ENCODE results near the gene NKD1.

The NKD1 gene

GRCh38 chr16:50530277-50531236 lies 17.6 kb upstream of the NKD1 start:
- no peak for DNase-seq (ENCODE audit: low read depth, low spot score)
- ChIA-PET POLR2A (no interaction called here), CTCF (no interaction called here)
- TF ChIP-seq, protein P1, sequence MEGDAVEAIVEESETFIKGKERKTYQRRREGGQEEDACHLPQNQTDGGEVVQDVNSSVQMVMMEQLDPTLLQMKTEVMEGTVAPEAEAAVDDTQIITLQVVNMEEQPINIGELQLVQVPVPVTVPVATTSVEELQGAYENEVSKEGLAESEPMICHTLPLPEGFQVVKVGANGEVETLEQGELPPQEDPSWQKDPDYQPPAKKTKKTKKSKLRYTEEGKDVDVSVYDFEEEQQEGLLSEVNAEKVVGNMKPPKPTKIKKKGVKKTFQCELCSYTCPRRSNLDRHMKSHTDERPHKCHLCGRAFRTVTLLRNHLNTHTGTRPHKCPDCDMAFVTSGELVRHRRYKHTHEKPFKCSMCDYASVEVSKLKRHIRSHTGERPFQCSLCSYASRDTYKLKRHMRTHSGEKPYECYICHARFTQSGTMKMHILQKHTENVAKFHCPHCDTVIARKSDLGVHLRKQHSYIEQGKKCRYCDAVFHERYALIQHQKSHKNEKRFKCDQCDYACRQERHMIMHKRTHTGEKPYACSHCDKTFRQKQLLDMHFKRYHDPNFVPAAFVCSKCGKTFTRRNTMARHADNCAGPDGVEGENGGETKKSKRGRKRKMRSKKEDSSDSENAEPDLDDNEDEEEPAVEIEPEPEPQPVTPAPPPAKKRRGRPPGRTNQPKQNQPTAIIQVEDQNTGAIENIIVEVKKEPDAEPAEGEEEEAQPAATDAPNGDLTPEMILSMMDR (IDR thresholded peaks at IDR 0.05; ENCODE audit: insufficient read depth, low read length, missing control alignments): no peak
- no peak overlapping the region for H3K4me3 ChIP-seq (ENCODE audit: low read depth, low read length)

GRCh38 chr16:50531359-50531758 lies 16.8 kb upstream of the NKD1 start:
- H3K4me3 ChIP-seq (ENCODE audit: low read depth, low read length): no peak overlapping the region
- no peak for DNase-seq (ENCODE audit: low read depth, low spot score)
- TF ChIP-seq, protein P1 (IDR thresholded peaks at IDR 0.05; ENCODE audit: insufficient read depth, low read length, missing control alignments): no peak
- ChIA-PET CTCF (no interaction called here), POLR2A (no interaction called here)

DNA sequence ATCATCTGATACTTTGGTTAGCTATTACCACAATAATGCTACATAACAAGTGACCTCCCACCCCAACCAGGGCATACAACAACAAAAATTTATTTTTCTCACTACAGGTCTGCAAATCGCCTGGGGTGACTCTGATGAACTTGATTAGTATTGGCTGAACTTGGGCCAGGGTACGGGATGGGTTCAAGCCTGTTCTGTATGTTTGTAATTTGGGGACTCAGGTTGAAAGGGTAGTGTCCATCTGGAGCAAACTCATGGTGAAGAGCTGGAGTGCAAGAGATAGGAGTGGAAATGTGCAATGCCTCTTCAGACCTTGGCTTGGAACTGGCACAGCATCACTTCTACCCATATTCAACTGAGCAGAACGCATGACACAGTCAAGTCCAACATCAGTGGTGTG lies 16.3 kb upstream of the NKD1 start:
- ChIA-PET CTCF (no interaction called here), POLR2A (no interaction called here)
- DNase-seq (ENCODE audit: low read depth, low spot score): no peak
- TF ChIP-seq, protein P1 (IDR thresholded peaks at IDR 0.05; ENCODE audit: insufficient read depth, low read length, missing control alignments): no peak
- no peak overlapping the region for H3K4me3 ChIP-seq (ENCODE audit: low read depth, low read length)

GRCh38 chr16:50532576-50532975 lies 15.6 kb upstream of the NKD1 start:
- ChIA-PET POLR2A (no interaction called here), CTCF (no interaction called here)
- TF ChIP-seq, protein P1 (IDR thresholded peaks at IDR 0.05; ENCODE audit: insufficient read depth, low read length, missing control alignments): no peak
- DNase-seq (ENCODE audit: low read depth, low spot score): no peak
- no peak overlapping the region for H3K4me3 ChIP-seq (ENCODE audit: low read depth, low read length)

- TF ChIP-seq, protein P1 (IDR thresholded peaks at IDR 0.05; ENCODE audit: insufficient read depth, low read length, missing control alignments): no peak
- no peak for DNase-seq (ENCODE audit: low read depth, low spot score)
- POLR2A ChIA-PET: no interaction called here
- H3K4me3 ChIP-seq (ENCODE audit: low read depth, low read length): no peak overlapping the region
- CTCF ChIA-PET: no interaction called here
Observed at GRCh38 chr16:50533317-50533716, 14.9 kb upstream of the NKD1 start.

- ChIA-PET POLR2A (no interaction called here), CTCF (no interaction called here)
- TF ChIP-seq, protein P1 (IDR thresholded peaks at IDR 0.05; ENCODE audit: insufficient read depth, low read length, missing control alignments): no peak
- no peak for DNase-seq (ENCODE audit: low read depth, low spot score)
- H3K4me3 ChIP-seq (ENCODE audit: low read depth, low read length): no peak overlapping the region
Observed at GRCh38 chr16:50534091-50534490, 14.1 kb upstream of the NKD1 start.
